ENCODE data around the gene SLC7A4. TPM values are rescaled to one million over a fixed set of nuclear protein-coding genes. Genes with fewer than 3 reads are reported as not detected.
"Not testable (repeated sequence)": the region's sequence is repeated elsewhere in the genome, so short reads cannot be mapped to it uniquely, and the experiment has no call there.

Gene SLC7A4
- total and polyA plus RNA-seq, 7 donors, result 0.16 to 2.6 (median 0.59) TPM; not detected in 1

DNA sequence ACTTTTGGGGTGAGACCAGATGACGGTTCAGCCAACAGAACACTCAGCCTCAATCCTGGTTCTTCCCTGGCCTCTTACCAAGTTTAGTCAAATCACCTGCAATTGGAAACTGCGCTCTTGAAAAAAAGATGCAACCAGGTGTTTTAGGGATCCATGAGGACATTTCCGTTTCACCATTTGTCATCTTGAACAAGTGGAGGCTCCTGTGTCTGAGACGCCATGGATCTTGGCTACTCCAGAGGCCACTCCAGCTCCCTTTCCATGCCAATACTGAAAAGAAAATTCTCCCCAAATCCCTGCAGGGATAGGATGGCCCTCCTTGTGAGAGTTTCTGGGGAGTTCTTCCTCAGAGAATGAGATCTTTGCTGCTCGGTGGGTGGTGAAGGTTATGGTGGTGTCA, 41.1 kb upstream of the SLC7A4 start:
- TF ChIP-seq POLR2A (IDR thresholded peaks at IDR 0.05) (no peak), POLR2AphosphoS5 (IDR thresholded peaks at IDR 0.05) (no peak), EP300 (IDR thresholded peaks at IDR 0.05) (no peak), CTCF (IDR thresholded peaks at IDR 0.05) (no peak)
- WGBS, 2 donors, result 92 to 94% methylated on average over 5 of the region's 5 CpGs

GRCh38 chr22:21073023-21073422, 40.7 kb upstream of the SLC7A4 start:
- no peaks in the 10 kb centered on the region for H3K9me3 ChIP-seq
- H3K4me1 ChIP-seq, result no peaks in the 10 kb centered on the region
- 84 to 86% methylated on average over 3 of the region's 3 CpGs for WGBS, 2 donors
- peaks cover 0 to 2% (median 0%) of the 10 kb centered on the region in 3 donors for H3K27me3 ChIP-seq
- H3K27ac ChIP-seq, result no peak overlapping the region
- no peak overlapping the region for H3K4me3 ChIP-seq
- no peaks in the 10 kb centered on the region for H3K36me3 ChIP-seq
- intact Hi-C loops (cut with DNase I), result no loop called here
- no peak for TF ChIP-seq POLR2AphosphoS5 (IDR thresholded peaks at IDR 0.05)
- TF ChIP-seq POLR2A (IDR thresholded peaks at IDR 0.05), result no peak
- TF ChIP-seq CTCF (IDR thresholded peaks at IDR 0.05), result no peak
- TF ChIP-seq EP300 (IDR thresholded peaks at IDR 0.05), result no peak
- DNase-seq, result no peak

More for the DNA sequence above, 41.1 kb upstream of the SLC7A4 start:
- Histone ChIP-seq H3K9me3 (no peaks in the 10 kb centered on the region), H3K27me3 (peaks cover 0 to 6% (median 0%) of the 10 kb centered on the region in 3 donors), H3K4me1 (no peaks in the 10 kb centered on the region), H3K4me3 (no peak overlapping the region), H3K36me3 (no peaks in the 10 kb centered on the region), H3K27ac (no peak overlapping the region)
- intact Hi-C loops (cut with DNase I), result no loop called here
- no peak for DNase-seq

DNA sequence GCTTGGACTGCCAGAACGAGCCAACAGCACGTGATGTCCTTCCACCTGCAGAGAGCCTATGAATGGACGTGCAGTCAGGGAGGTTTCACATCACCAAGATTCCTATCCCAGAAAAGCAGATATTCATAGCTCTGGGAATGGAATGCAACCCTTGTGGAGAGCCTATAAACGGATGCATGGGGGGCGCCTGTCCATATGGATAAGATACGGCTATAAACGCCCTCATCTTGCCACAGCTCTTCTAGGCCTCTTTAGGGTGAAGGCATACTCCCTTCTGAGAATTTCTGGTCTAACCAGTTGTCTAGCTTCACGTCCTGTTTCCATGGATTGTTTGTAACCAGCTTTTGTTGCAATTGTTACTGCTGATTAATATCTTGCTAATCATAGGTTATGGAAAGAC, 39.4 kb upstream of the SLC7A4 start:
- H3K27me3 ChIP-seq; H3K36me3 ChIP-seq; H3K9me3 ChIP-seq; intact Hi-C loops (cut with DNase I); H3K4me3 ChIP-seq; H3K4me1 ChIP-seq; H3K27ac ChIP-seq; DNase-seq: not testable (repeated sequence)
- 72 to 81% methylated on average over 8 of the region's 8 CpGs for WGBS, 2 donors

DNA sequence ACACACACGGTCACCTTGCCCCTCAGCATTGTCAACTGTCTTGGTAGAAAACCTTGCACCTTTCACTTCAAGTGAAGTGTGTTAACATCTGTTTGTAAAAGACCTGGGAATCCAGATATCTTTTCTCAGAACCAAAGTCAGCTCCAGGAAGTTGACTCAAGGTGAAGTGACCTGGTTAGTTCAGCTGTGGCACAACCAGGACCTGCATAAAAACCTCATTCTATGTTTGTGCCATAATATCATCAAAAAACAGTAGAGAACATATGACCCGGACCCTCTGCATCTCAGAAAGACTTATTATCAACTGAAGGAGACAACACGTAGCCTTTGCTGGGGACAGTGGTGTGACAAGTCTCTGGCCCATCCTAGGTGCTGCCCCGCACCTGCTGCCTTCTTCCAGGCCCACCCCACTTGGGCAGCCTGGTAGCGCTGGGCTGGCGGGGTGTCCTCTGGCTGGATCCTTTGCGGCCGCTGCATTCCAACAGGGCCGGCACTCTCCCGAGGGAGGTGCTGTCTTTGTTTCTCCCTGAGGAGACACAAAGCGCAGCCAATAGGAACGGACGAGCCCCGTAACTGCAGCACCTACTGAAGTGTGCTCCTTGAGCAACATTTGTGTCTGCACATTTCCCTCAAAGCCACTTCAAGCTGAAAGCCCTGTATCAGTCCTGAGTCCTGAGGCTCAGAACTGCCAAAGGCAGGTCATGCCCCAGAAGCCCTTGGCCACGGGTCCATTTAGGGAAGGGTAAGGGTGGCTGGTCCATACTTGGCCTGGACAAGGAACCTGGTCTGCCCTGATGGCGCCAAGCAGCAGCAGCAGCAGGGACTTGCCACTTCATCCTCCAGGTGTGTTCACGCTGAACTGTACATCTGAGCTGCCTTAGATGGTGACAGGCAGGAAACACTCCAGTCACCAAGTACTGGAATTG, 38.6 kb upstream of the SLC7A4 start:
- no peak for TF ChIP-seq POLR2AphosphoS5 (IDR thresholded peaks at IDR 0.05)
- no peak for TF ChIP-seq CTCF (IDR thresholded peaks at IDR 0.05)
- no peak for TF ChIP-seq POLR2A (IDR thresholded peaks at IDR 0.05)
- no peak for TF ChIP-seq EP300 (IDR thresholded peaks at IDR 0.05)
- no peaks in the 10 kb centered on the region for H3K9me3 ChIP-seq
- no peaks in the 10 kb centered on the region for H3K36me3 ChIP-seq
- H3K27ac ChIP-seq, result no peak overlapping the region
- no peak for DNase-seq
- no peak overlapping the region for H3K4me3 ChIP-seq
- no peaks in the 10 kb centered on the region for H3K4me1 ChIP-seq
- no peaks in the 10 kb centered on the region for H3K27me3 ChIP-seq
- WGBS, 2 donors, result 86 to 90% methylated on average over 17 of the region's 17 CpGs
- intact Hi-C loops (cut with DNase I), result no loop called here

DNA sequence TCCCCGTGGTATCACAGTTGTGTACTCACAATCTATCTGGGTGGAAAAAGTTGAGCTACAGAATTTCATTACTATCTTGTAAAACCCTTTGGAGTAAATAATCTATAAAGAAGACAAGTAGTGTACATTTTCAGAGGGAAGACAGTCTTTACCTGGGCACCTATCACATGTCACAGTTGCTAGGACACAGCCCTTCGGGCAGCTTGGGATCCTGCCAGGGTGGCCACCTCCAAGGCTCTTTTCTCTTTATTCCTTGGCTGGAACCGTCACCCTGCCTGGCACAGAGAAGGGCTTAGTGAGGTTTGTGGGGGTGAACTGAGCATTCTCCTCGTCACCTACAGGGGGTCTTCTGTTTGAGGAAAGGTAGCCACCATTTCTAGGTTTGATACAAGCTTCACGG, 37.0 kb upstream of the SLC7A4 start:
- no peak for TF ChIP-seq POLR2A (IDR thresholded peaks at IDR 0.05)
- TF ChIP-seq EP300 (IDR thresholded peaks at IDR 0.05), result no peak
- no peak for TF ChIP-seq CTCF (IDR thresholded peaks at IDR 0.05)
- no peak for TF ChIP-seq POLR2AphosphoS5 (IDR thresholded peaks at IDR 0.05)
- intact Hi-C loops (cut with DNase I), result no loop called here
- no peaks in the 10 kb centered on the region for H3K9me3 ChIP-seq
- H3K27ac ChIP-seq, result no peak overlapping the region
- H3K36me3 ChIP-seq, result no peaks in the 10 kb centered on the region
- WGBS, 2 donors, result 49 to 64% methylated on average over 5 of the region's 5 CpGs
- no peaks in the 10 kb centered on the region for H3K27me3 ChIP-seq
- DNase-seq, result no peak
- H3K4me1 ChIP-seq, result no peaks in the 10 kb centered on the region
- H3K4me3 ChIP-seq, result no peak overlapping the region
